COR-L47 (cell line): ENCODE measurements around the gene ASTN1.

Source experiments
- DNase-seq: peaks from one replicate; lab custom pipeline; 2025; lab: John Stamatoyannopoulos, UW

Gene ASTN1

DNA sequence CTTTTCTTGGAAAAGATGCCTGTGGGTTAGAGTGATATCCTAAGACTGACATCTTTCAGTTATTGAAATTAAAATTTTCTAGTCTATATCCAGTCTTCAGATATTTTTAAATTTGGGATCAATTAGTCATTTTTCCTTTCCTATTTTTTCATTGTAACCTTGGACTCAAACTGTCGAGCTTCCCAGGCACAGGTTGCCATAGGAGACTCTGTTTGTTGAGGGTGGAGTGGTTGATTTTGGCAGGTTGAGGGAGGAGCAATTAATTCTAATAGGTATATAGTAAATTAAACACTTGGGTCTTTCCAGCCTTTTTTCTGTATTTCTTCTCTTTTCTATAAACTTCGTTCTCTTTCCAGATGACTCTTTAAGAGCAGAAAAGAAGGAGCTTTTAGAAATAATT, 326.8 kb downstream of the ASTN1 start:
- peak; percentile 4 for DNase-seq

DNA sequence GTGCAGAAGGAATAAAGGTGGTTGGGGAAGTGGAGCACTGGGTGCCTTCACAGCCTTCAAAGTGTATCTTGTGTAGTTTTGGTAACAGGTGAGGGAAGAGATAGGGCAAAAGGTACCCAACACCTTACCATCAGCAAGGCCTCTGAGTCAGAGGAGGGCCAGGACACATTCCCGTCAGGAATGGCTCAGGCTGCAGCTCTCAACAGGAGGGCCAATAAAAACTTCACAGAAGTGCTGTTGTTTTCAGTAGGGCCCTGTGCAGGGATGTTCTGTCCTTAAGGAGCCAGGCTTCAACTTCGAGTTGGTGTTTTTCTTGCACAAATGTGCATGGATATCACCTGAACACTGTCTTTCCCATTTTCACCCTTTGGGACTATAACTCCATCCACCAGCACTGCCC, 333.4 kb downstream of the ASTN1 start:
- DNase-seq: no peak

DNA sequence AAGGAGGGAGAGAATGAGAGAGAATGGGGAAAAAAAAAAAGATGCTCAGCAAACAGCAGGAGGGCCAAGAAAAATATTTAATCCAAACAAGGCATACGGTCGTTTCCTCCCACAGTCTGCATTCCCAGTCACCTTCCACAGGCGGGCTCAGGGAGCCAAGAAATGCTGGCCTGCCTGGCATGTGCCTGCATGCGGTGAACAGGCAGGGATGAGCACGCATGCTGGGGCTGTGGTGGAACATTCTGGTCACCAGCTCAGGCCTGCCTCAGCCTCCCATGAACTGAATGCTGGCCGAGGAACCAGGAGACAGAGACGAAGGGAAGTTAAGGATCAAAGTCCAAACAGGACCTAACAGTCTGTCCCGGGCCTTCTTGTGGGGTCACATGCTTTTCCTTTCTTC, 335.3 kb downstream of the ASTN1 start:
- DNase-seq: no peak

DNA sequence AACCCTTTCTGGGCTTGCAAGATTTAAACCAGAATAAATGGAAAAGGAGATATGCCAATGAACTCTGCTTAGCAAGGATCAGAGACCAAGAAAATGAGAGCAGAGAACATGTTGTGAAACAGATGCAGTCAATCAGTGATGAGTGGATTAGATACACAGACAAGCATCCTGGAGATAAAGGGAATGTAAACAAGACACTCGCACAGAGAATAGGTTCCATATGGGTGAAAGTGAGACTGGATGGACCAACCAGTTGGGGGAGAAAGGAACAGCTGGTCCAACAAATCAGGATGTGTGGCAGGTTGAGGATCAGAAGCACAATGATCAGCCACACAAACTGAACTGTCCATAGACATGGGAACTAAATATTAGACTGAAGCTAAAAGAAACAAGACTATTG, 338.2 kb downstream of the ASTN1 start:
- no peak for DNase-seq

DNA sequence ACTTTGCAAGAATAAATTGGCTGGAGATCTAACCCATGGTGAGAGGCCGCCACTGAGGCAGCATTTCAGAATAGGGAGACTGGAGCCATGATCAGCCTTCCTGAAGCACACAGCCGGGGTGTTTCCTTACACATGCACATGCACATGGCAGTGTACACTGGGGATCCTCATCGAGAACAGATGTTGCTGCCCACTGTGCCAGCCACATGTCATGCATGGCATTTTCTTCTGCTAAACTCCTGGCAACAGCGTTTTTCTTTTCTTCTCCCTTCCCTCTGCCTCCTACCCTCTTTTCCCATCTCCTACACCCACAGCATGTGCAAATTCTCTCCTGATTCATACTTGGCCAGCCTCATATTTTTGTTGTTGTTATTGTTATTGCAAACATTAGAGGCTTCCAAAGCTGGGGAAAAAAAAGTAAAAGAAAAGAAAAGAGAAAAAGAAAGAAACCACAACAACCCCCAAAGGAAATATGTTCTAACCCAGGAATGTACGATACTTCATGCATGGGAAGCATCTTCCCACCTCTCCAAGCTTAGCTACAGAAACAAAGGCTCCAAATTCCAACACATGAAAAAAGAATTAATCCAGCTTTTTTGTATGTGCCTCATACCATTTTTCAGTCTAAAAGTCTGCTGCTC, 344.0 kb downstream of the ASTN1 start:
- no peak for DNase-seq

DNA sequence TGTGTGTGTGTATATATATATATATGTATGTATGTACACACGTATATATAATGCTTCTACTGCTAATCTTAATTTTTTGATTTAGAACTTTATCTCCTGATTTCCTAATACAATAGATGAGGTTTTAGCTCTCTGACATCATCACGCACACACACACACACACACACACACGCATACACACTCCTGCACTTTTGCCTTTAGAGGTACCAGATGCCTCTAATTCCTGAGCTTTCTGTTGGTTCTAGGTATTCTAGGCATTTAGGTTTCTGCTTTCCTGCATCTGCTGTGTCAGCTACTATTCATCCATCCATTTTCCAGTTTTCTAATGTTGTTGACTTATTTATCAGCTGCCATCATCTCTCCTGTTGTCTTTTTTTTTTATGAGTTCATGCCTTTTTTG, 348.3 kb downstream of the ASTN1 start:
- DNase-seq: no peak

DNA sequence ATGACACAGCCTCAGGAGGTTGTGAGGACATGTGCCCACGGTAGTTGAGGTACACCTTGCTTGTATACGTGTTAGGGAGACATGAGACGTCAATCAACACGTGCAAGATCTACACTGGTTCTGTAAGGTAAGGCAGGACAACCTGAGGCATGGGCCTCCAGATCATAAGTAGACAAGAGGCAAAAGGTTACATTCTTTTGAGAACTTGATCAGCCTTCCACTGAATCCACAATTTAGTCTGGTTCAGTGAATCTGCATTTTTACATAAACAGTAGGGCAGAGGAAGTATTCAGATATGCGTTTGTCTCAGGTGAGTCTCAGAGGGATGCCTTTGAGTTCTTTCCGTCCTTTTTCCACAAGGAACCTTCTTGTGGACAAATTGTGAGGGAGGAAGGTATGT, 348.9 kb downstream of the ASTN1 start:
- DNase-seq: no peak

DNA sequence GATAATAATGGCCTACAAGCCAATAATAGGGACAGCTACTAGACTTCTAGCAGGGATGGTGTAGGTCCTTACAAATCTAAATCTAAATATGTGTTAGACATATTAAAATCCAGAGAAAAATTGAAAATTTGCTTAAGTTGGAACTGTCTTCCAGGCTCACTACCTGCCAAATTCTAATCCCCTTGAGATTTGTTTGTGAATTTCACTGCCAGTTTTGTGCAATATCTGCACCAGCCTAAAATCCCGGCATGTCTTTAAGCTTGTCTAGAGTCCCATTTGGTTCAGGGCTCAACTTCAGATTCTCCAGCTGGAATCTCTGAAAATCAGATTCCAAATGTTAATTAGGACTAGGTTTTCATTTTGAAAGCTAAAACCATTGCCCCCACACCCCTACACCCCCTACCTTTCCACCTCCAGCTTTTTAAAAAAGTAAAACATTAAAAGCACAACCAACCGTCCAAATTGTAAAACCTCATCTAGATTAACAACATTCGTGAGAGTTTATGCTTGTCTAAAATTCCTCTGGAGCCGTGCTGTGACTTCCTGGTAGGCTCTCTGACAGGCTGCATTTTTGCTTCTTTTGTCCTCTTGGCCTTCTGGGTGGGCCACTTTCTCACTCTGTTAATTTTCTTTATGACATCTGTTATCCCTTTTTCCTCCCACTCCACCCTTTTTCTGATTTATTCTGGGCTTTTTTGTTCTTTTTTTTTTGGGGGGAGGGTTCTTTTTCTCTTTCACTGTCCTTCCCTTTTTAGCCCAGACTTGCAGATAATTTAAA, 352.8 kb downstream of the ASTN1 start:
- DNase-seq: no peak

DNA sequence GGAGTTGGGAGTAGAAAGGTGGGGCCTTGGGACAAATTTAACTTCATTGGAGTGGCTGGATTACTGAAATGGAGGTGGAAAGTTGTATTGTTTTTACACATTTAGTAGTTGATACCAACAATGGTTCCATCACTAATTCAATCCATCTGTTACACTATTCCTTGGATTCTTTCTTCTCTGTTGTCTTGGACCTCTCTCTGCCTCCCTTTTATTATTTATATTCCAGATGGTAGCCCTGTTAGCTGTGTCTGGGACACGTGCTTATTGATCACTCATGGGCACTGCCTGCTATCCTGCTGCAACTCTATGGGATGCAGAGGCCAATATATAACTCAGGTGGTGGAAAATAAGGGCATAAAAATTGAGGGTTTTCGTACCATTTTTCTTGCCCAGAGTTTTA, 355.2 kb downstream of the ASTN1 start:
- DNase-seq: no peak
